GM19468 (cell line): Measurements from ENCODE around the gene CMTR1.
"Not testable (repeated sequence)": the region's sequence is repeated elsewhere in the genome, so short reads cannot be mapped to it uniquely, and the experiment has no call there.

Source experiments
- ATAC-seq: cut with Tn5 transposase; IDR thresholded peaks from one replicate; pipeline ENCODE4 v1.9.1; 2021; ENCODE audit warnings: mild to moderate bottlenecking, moderate library complexity, moderate number of reproducible peaks; ENCODE audit not compliant: unreplicated experiment; ENCODE audit errors: extremely low read depth

CMTR1 gene

GRCh38 chr6:37432916-37433656, at the start of gene CMTR1:
Gene CMTR1 (plus strand): TSS chr6:37433221. CDS start chr6:37435630, 2,409 bp downstream.
- peak; percentile 66 for ATAC-seq

- ATAC-seq, result no peak
Observed at GRCh38 chr6:37388578-37388977, 44.4 kb upstream of the CMTR1 start.

- ATAC-seq, result no peak
Observed at GRCh38 chr6:37389857-37390256, 43.2 kb upstream of the CMTR1 start.

GRCh38 chr6:37391120-37391519, 41.9 kb upstream of the CMTR1 start:
- no peak for ATAC-seq

GRCh38 chr6:37392821-37393220, 40.2 kb upstream of the CMTR1 start:
- no peak for ATAC-seq

- no peak for ATAC-seq
Observed at GRCh38 chr6:37393381-37393929, 39.6 kb upstream of the CMTR1 start.

GRCh38 chr6:37396571-37397180, 36.3 kb upstream of the CMTR1 start:
- ATAC-seq, result no peak

GRCh38 chr6:37399131-37399530, 33.9 kb upstream of the CMTR1 start:
- no peak for ATAC-seq

GRCh38 chr6:37399795-37400490, 33.1 kb upstream of the CMTR1 start:
- no peak for ATAC-seq

GRCh38 chr6:37401658-37402057, 31.4 kb upstream of the CMTR1 start:
- not testable (repeated sequence) for ATAC-seq

GRCh38 chr6:37406726-37407341, 26.2 kb upstream of the CMTR1 start:
- no peak for ATAC-seq

GRCh38 chr6:37407948-37408347, 25.1 kb upstream of the CMTR1 start:
- no peak for ATAC-seq

GRCh38 chr6:37409501-37409900, 23.5 kb upstream of the CMTR1 start:
- ATAC-seq, result no peak

- ATAC-seq, result no peak
Observed at GRCh38 chr6:37417393-37417792, 15.6 kb upstream of the CMTR1 start.

- no peak for ATAC-seq
Observed at GRCh38 chr6:37418722-37419121, 14.3 kb upstream of the CMTR1 start.

- ATAC-seq, result no peak
Observed at GRCh38 chr6:37426058-37426944, 6.7 kb upstream of the CMTR1 start.

GRCh38 chr6:37426945-37427510, 6.0 kb upstream of the CMTR1 start:
- no peak for ATAC-seq

- ATAC-seq, result no peak
Observed at GRCh38 chr6:37429352-37429750, 3.7 kb upstream of the CMTR1 start.

GRCh38 chr6:37432590-37432915, 468 bp upstream of the CMTR1 start:
- ATAC-seq, result no peak
